ENCODE data around the gene RCSD1. TPM values are rescaled to one million over a fixed set of nuclear protein-coding genes. Genes with fewer than 3 reads are reported as not detected.

RCSD1 gene
- total RNA-seq, 1 donor from 2014 or later: under 0.01 TPM

DNA sequence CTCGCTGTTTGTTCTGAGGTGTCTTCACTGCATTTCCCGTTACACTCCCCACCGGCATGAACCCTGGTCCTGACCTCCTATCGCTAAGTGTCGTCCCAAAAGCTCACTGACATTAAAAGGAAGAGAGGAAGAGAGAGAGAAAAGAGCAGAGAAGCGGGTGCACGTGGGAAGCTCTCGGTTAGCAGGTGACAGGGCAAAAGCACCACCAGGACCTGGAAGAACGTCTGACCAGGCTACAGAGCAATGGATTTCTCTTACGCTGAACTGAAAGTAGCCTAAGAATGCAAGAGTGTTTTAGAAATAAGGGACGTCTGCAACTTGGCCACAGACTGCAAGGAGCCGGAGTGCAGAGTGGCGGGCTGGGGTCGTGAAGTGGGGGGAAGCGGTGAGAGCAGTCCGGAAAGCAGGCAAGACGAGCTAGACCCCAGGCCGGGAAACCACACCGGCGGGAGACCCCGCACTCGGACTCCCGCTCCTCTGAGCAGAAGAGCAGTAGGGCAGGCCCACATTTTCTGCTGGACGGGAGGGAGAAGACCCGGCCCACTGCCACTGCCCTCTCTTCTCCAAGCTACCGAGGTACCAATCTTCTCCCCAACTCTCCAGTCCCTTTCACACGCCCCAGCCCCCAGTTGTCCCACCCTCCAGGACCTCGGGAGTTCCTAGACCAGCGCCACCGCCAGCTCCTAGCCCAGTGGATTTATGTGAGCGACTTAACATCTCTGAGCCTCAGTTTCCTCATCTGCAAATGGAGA lies 83.5 kb downstream of the RCSD1 start:
- H3K27me3 ChIP-seq (ENCODE audit: control insufficient read depth, insufficient read depth, low read length): no peaks in the 10 kb centered on the region
- H3K4me3 ChIP-seq (ENCODE audit: low read depth, low read length): peak overlapping the region; percentile 94
- DNase-seq (ENCODE audit: low read depth): no peak
- no peaks in the 10 kb centered on the region for H3K36me3 ChIP-seq (ENCODE audit: control insufficient read depth, insufficient read depth, low read length)
- TF ChIP-seq, protein P1, sequence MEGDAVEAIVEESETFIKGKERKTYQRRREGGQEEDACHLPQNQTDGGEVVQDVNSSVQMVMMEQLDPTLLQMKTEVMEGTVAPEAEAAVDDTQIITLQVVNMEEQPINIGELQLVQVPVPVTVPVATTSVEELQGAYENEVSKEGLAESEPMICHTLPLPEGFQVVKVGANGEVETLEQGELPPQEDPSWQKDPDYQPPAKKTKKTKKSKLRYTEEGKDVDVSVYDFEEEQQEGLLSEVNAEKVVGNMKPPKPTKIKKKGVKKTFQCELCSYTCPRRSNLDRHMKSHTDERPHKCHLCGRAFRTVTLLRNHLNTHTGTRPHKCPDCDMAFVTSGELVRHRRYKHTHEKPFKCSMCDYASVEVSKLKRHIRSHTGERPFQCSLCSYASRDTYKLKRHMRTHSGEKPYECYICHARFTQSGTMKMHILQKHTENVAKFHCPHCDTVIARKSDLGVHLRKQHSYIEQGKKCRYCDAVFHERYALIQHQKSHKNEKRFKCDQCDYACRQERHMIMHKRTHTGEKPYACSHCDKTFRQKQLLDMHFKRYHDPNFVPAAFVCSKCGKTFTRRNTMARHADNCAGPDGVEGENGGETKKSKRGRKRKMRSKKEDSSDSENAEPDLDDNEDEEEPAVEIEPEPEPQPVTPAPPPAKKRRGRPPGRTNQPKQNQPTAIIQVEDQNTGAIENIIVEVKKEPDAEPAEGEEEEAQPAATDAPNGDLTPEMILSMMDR (IDR thresholded peaks at IDR 0.05; ENCODE audit: insufficient read depth, low read length, severe bottlenecking): no peak
- no peak for FAIRE-seq

DNA sequence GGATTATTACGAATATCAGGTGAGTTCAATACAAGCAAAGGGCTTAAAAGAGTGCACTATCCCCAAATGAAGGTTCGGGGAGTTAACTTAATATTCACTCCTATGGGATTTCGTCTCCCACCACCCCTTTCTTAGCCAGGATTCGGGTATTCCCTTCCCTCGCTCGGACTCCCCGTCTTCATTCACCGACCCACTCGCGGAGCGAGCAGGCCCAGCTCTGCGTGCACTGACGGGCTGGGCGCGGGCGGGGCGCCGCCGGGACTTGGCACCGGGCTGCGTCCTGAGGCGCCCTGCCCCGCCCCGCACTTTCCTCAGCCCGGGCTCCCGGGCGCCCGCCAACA lies 84.0 kb downstream of the RCSD1 start:
- DNase-seq (ENCODE audit: low read depth): no peak
- TF ChIP-seq, protein P1 (IDR thresholded peaks at IDR 0.05; ENCODE audit: insufficient read depth, low read length, severe bottlenecking): no peak
- H3K4me3 ChIP-seq (ENCODE audit: low read depth, low read length): peak overlapping the region; percentile 94
- H3K36me3 ChIP-seq (ENCODE audit: control insufficient read depth, insufficient read depth, low read length): no peaks in the 10 kb centered on the region
- no peak for FAIRE-seq
- H3K27me3 ChIP-seq (ENCODE audit: control insufficient read depth, insufficient read depth, low read length): no peaks in the 10 kb centered on the region

DNA sequence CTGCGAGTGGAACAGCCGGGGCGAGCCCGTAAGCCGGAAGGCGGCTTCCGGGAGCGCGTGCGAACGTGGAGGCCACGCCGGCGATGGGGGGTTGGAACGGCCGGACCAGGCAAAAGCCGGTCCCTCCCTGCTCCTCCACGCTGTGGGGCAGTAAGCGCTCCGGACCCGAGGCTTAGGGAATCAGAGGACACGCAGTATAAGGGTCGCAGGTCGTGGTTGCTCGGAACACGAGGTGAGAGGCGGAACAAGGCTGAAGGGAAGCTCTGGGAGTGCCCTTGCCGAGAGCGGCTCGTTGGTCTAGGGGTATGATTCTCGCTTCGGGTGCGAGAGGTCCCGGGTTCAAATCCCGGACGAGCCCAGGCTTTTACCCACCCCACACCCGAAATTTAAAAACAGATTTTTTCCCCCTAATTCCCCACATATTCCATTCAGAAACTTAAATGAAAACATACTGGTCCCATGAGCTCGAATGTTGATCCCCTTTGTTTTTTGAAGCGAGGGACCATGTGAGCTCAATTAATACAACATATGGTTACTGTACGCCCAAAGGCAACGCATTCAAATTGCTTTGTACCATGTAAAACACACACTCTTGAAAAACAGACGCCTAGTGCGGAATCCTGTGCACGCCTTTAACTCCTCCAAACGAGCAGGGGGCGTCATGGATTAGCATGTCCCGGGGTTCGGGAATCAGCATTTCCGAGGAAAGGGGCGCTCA lies 84.6 kb downstream of the RCSD1 start:
- Histone ChIP-seq H3K27me3 (ENCODE audit: control insufficient read depth, insufficient read depth, low read length) (no peaks in the 10 kb centered on the region), H3K36me3 (ENCODE audit: control insufficient read depth, insufficient read depth, low read length) (no peaks in the 10 kb centered on the region), H3K4me3 (ENCODE audit: low read depth, low read length) (peak overlapping the region; percentile 94)
- DNase-seq (ENCODE audit: low read depth) (peak; percentile 74), FAIRE-seq (no peak)
- TF ChIP-seq, protein P1 (IDR thresholded peaks at IDR 0.05; ENCODE audit: insufficient read depth, low read length, severe bottlenecking): no peak

- TF ChIP-seq, protein P1 (IDR thresholded peaks at IDR 0.05; ENCODE audit: insufficient read depth, low read length, severe bottlenecking): peak; percentile 90
- Histone ChIP-seq H3K27me3 (ENCODE audit: control insufficient read depth, insufficient read depth, low read length) (no peaks in the 10 kb centered on the region), H3K36me3 (ENCODE audit: control insufficient read depth, insufficient read depth, low read length) (no peaks in the 10 kb centered on the region), H3K4me3 (ENCODE audit: low read depth, low read length) (peak overlapping the region; percentile 94)
- FAIRE-seq (no peak), DNase-seq (ENCODE audit: low read depth) (peak; percentile 82)
These were observed 85.3 kb downstream of the RCSD1 start for GRCh38 chr1:167715157-167715999.

GRCh38 chr1:167716000-167716271 lies 85.9 kb downstream of the RCSD1 start:
- Histone ChIP-seq H3K27me3 (ENCODE audit: control insufficient read depth, insufficient read depth, low read length) (no peaks in the 10 kb centered on the region), H3K36me3 (ENCODE audit: control insufficient read depth, insufficient read depth, low read length) (no peaks in the 10 kb centered on the region), H3K4me3 (ENCODE audit: low read depth, low read length) (peak overlapping the region; percentile 55)
- TF ChIP-seq, protein P1 (IDR thresholded peaks at IDR 0.05; ENCODE audit: insufficient read depth, low read length, severe bottlenecking): no peak
- FAIRE-seq: no peak
- DNase-seq (ENCODE audit: low read depth): no peak
